GM21447 (cell line): ENCODE data around the gene ZNF142.

ENCODE experiments used
- ATAC-seq: cut with Tn5 transposase; IDR thresholded peaks from one replicate; pipeline ENCODE4 v1.9.1; 2021; ENCODE audit not compliant: unreplicated experiment

ZNF142 gene

DNA sequence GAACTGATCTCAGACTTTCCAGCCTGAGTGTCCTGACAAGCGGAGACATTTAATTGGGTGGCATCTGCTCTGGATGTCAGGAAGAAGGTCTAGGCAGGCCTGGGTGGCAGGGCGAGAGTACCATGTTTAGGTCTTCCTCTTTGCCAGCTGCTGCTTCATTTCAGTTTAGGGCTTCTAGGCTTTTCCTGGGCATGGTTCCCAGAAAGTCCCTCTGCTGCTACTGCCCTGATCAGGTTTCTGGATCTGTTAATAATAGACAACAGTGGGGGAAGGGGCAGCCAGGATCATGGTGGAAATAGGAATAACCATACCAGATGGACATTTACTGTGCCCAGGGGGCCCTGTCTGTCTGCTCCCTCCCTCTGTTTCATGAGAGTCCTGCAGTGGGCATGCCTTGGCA is 54.0 kb downstream of the ZNF142 start:
- no peak for ATAC-seq
